Measurements from ENCODE around the gene GBP2.

DNA sequence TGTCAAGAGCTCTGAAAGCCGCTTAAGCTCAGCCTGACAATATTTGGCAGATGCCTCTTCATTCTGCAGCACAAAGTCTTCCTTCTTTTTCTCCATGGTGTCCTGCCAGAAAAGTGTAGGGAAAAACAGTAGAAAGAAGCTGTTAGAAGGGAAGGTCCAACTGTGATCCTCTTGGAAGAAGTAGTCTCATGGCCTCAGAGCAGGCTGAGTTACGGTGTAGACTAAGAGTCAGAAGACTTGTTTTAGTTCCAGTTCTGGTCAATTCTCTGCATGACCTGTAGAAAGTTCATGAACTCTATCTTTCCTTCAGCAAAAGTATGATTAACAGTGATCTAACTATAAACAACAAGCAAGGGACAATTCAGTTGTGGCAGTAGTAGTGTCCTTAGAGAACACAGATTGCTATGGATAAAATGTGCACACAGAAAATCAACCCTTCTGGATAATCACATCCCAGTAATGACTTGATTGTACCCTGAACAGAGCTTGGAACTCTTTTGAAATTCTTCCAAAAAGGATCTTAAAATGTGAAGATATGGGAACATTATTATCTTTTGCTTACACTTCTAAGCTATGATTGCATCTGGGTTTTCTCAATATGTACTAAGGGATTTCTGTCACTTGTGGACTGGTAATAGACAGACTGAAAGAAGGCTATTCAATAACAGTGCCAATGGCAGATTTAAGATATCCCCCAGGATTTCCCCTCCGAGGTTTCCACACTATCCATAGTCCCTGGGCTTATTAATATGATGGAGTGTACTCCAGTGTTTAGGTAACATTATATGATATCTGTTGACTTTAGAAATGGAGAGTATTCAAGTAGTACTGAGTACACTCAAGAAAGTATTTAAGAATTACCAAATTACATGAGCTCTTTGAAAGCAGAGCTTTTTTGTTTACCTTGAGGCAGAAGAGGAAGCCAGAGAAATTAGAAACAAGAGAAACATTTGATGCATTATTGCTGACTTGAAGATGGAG is 22.1 kb upstream of the GBP2 start:
- TF ChIP-seq POLR2AphosphoS5 (IDR thresholded peaks at IDR 0.05; ENCODE audit: low read depth, low read length) (no peak), POLR2A (IDR thresholded peaks at IDR 0.05; ENCODE audit: low read depth, low read length) (no peak), TAF1 (IDR thresholded peaks at IDR 0.05; ENCODE audit: low read depth, low read length) (no peak)

All from GM12891 (cell line).